ENCODE results near the gene PRG2.

- TF ChIP-seq CTCF (IDR thresholded peaks at IDR 0.05) (no peak), TP53 (CRISPR knock-in tag; IDR thresholded peaks at IDR 0.05) (no peak), MAX (IDR thresholded peaks at IDR 0.05) (no peak), RFX5 (IDR thresholded peaks at IDR 0.05) (no peak), ELK1 (IDR thresholded peaks at IDR 0.05; ENCODE audit: low read depth, low read length) (no peak), MYC (IDR thresholded peaks at IDR 0.05; ENCODE audit: borderline replicate concordance, low read length) (no peak), PHF8 (IDR thresholded peaks at IDR 0.05; ENCODE audit: borderline replicate concordance, low read depth) (no peak), MAZ (IDR thresholded peaks at IDR 0.05; ENCODE audit: borderline replicate concordance, low read depth, low read length) (no peak), ZSCAN20 (CRISPR knock-in tag; IDR thresholded peaks at IDR 0.05) (no peak), POLR2A (IDR thresholded peaks at IDR 0.05; ENCODE audit: low read length) (no peak), BHLHE40 (IDR thresholded peaks at IDR 0.05; ENCODE audit: low read depth, low read length) (no peak)
These were observed 3.9 kb upstream of the PRG2 start for GRCh38 chr11:57394203-57394965.

Measured in A549 (cell line).